Renal cortex interstitium (tissue), 11 donors: Measurements from ENCODE around the gene GRIK4. TPM values are rescaled to one million over a fixed set of nuclear protein-coding genes. Genes with fewer than 3 reads are reported as not detected.

ENCODE experiments used
- DNase-seq, 11 donors: peaks; one replicate each; pipeline ENCODE4 v3.0.0-alpha.2; 2013; ENCODE audit warnings: low read depth in 9 of 11, low spot score in 4 of 11; ENCODE audit errors: extremely low read depth in 1 of 11
- polyA plus RNA-seq, 3 donors: library from polyadenylated mRNA; unstranded; fragments of 120-200 nt; gene quantifications; one replicate each; pipeline ENCODE4 v1.2.1, GENCODE V29; 2013; ENCODE audit not compliant: insufficient read length in 3 of 3

The GRIK4 gene
- polyA plus RNA-seq, 3 donors: 1.0 to 1.4 (median 1.2) TPM

GRCh38 chr11:120954381-120954780 is 442.8 kb downstream of the GRIK4 start:
- no peak for DNase-seq

- no peak for DNase-seq
Measured at GRCh38 chr11:120956710-120957495, 445.4 kb downstream of the GRIK4 start.

GRCh38 chr11:120958185-120958584 is 446.6 kb downstream of the GRIK4 start:
- DNase-seq: no peak

GRCh38 chr11:120959189-120959588 is 447.6 kb downstream of the GRIK4 start:
- DNase-seq: no peak

GRCh38 chr11:120964857-120965256 is 453.3 kb downstream of the GRIK4 start:
- no peak for DNase-seq

- no peak for DNase-seq
Measured at GRCh38 chr11:120966840-120967239, 455.3 kb downstream of the GRIK4 start.

GRCh38 chr11:120969993-120970392 is 458.4 kb downstream of the GRIK4 start:
- no peak for DNase-seq

- DNase-seq: no peak
Measured at GRCh38 chr11:120971825-120972224, 460.3 kb downstream of the GRIK4 start.

- DNase-seq: no peak
Measured at GRCh38 chr11:120972621-120973020, 461.1 kb downstream of the GRIK4 start.

- no peak for DNase-seq
Measured at GRCh38 chr11:120973501-120973900, 462.0 kb downstream of the GRIK4 start.

- DNase-seq: no peak
Measured at GRCh38 chr11:120974466-120974865, 462.9 kb downstream of the GRIK4 start.

- no peak for DNase-seq
Measured at GRCh38 chr11:120974965-120975364, 463.4 kb downstream of the GRIK4 start.

- no peak for DNase-seq
Measured at GRCh38 chr11:120977266-120978137, 466.0 kb downstream of the GRIK4 start.

GRCh38 chr11:120978701-120979100 is 467.2 kb downstream of the GRIK4 start:
- no peak for DNase-seq

- peak in 8 of 11 donors; percentile 17 to 51 (median 42) for DNase-seq
Measured at GRCh38 chr11:120985718-120986569, 474.4 kb downstream of the GRIK4 start.

- no peak for DNase-seq
Measured at GRCh38 chr11:120988603-120989002, 477.1 kb downstream of the GRIK4 start.

- no peak for DNase-seq
Measured at GRCh38 chr11:120991830-120992686, 480.5 kb downstream of the GRIK4 start.

GRCh38 chr11:120994091-120994859 is 482.7 kb downstream of the GRIK4 start:
- DNase-seq: no peak
